K562 (cell line): Measurements from ENCODE around the gene COLEC12.

ENCODE experiments used
- BRF1 ChIP-seq: IDR thresholded peaks from 3 replicates; pipeline ENCODE4 v1.6.1; 2011; ENCODE audit warnings: borderline replicate concordance, mild to moderate bottlenecking; ENCODE audit not compliant: insufficient read length; ENCODE audit errors: extremely low read depth
- NFYB ChIP-seq: IDR thresholded peaks from 2 replicates; pipeline ENCODE4 v1.6.1; 2011; ENCODE audit warnings: mild to moderate bottlenecking, moderate library complexity; ENCODE audit not compliant: insufficient read length; ENCODE audit errors: extremely low read depth
- TF ChIP-seq, protein P1 (sequence below): sonication (generic); formaldehyde crosslinking; IDR thresholded peaks from 2 replicates; pipeline ENCODE4 v1.8.1; 2022; ENCODE audit warnings: missing genetic modification reagents

DNA sequence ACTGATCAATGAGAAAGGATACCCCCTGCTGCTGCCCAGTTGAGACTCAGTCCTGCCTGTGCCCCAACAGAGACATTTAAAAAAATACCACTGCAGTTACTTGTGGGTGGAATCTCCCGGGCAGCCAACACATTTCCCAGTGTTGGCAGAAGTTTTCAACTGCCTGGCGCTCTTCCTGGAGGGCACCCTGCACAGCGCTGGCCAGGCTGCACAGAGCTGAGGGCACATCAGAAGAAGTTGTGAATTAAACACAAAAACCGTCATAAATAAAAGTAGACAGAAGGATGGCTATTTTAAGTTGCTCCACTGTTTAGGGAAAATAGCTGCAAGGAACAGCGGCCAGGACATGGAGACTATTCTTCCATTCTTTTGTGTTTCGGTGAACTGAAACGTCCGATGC lies 122.4 kb downstream of the COLEC12 start:
- TF ChIP-seq BRF1 = no peak
- TF ChIP-seq, protein P1, sequence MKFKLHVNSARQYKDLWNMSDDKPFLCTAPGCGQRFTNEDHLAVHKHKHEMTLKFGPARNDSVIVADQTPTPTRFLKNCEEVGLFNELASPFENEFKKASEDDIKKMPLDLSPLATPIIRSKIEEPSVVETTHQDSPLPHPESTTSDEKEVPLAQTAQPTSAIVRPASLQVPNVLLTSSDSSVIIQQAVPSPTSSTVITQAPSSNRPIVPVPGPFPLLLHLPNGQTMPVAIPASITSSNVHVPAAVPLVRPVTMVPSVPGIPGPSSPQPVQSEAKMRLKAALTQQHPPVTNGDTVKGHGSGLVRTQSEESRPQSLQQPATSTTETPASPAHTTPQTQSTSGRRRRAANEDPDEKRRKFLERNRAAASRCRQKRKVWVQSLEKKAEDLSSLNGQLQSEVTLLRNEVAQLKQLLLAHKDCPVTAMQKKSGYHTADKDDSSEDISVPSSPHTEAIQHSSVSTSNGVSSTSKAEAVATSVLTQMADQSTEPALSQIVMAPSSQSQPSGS (CRISPR knock-in tag) = no peak
- no peak for TF ChIP-seq NFYB
